Thyroid gland (tissue), 4 donors: Measurements from ENCODE around the gene PCBP3. TPM values are rescaled to one million over a fixed set of nuclear protein-coding genes. Genes with fewer than 3 reads are reported as not detected.

Experiments
- DNase-seq, 2 donors: peaks; one replicate each; pipeline ENCODE4 v3.0.0-alpha.2; 2019
- H3K27ac ChIP-seq, 3 donors: fragments of 200-600 bp; sonication (generic); 1 replicate in 2 of 3; 2 replicates in 1 of 3; pipeline ENCODE4 v1.5.1; 2016 to 2019; ENCODE audit warnings: mild to moderate bottlenecking in 1 of 3, moderate library complexity in 1 of 3
- H3K27me3 ChIP-seq: fragments of 200-600 bp; sonication (generic); one replicate; pipeline ENCODE4 v1.5.1; 2019
- H3K36me3 ChIP-seq, 2 donors: fragments of 200-600 bp; sonication (generic); one replicate each; pipeline ENCODE4 v1.5.1; 2016 to 2019
- H3K4me1 ChIP-seq, 2 donors: fragments of 200-600 bp; sonication (generic); one replicate each; pipeline ENCODE4 v1.5.1; 2017 to 2019
- H3K4me3 ChIP-seq, 3 donors: fragments of 200-600 bp; sonication (generic); replicated peaks in 1 of 3; 1 replicate in 2 of 3; 2 replicates in 1 of 3; pipeline ENCODE4 v1.5.1; 2016; ENCODE audit warnings: mild to moderate bottlenecking in 1 of 3
- H3K9me3 ChIP-seq: fragments of 200-600 bp; sonication (generic); one replicate; pipeline ENCODE4 v1.5.1; 2017
- POLR2A ChIP-seq, 2 donors: fragments of 450-650 bp; IDR thresholded peaks; one replicate each; pipeline ENCODE4 v1.6.1; 2017; ENCODE audit warnings: antibody characterized with exemption in 2 of 2, mild to moderate bottlenecking in 2 of 2, moderate library complexity in 1 of 2
- WGBS, 2 donors: methylation state at CpG; one replicate each; pipeline ENCODE4 v1.1.5; 2017; 5-methylcytosine and 5-hydroxymethylcytosine counted together
- intact Hi-C: fragments of 100-400 bp; cut with DNase I; formaldehyde crosslinking; loops from one replicate; pipeline ENCODE4 v1.15.1; 2023
- total RNA-seq, 4 donors: library from RNA; depleted of rRNA; stranded (reverse); fragments of >200 nt; gene quantifications; one replicate each; pipeline ENCODE4 v1.2.3, GENCODE V29; 2016
- TF ChIP-seq, protein P1 (sequence below), 6 experiments: fragments of 200-600 bp in 3 of 6; fragments of 450-650 bp in 3 of 6; sonication (generic) in 3 of 6; IDR thresholded peaks; one replicate each; pipeline ENCODE4 v1.5.1; 2016 to 2019; ENCODE audit warnings: antibody characterized with exemption in 6 of 6, mild to moderate bottlenecking in 2 of 6, inconsistent platforms in 1 of 6, moderate library complexity in 1 of 6

The PCBP3 gene
- total RNA-seq, 4 donors from 2014 or later, result 0.33 to 0.98 (median 0.54) TPM; not detected in 1

DNA sequence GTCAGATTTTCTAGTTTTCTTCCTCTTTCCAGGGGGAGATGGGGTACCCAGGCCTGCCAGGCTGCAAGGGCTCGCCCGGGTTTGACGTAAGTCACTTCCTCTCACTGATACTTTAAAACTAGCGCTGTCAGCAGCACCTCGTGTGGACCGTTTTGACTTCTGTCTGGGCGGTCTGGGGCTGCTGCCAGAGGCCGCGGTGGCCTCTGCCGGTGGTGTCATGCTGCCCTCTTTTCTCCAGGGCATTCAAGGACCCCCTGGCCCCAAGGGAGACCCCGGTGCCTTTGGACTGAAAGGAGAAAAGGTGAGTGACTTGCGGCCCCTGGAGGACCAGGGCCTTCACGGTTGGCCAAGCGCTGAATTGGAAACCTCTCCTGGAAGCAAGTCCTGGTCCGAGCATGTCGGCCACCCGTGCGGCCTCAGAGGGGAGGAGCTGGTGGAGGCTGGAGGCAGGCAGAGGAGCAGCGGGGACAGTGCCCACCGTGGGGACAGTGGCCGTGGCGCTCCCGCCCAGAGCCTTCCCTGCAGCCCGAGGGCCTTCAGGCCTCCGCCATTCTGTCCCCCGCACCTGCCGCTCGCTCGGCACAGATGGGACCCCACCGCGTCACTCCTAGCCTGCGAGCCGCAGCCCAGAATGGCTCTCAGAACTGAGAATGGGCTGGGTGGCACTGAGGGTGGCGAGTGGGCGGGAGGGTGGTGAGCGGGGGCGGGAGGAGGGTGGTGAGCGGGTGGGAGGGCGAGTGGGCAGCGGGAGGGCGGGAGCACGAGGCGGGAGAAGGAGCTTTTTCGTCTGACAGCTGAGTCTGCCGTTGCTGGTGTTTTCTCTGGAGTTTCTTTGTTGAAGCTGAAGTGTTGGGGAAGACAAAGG lies 347.4 kb downstream of the PCBP3 start:
- H3K27me3 ChIP-seq, result no peaks in the 10 kb centered on the region
- no peaks in the 10 kb centered on the region for H3K9me3 ChIP-seq
- no peak overlapping the region for H3K4me3 ChIP-seq
- no peak for TF ChIP-seq POLR2A (IDR thresholded peaks at IDR 0.05)
- TF ChIP-seq, protein P1, sequence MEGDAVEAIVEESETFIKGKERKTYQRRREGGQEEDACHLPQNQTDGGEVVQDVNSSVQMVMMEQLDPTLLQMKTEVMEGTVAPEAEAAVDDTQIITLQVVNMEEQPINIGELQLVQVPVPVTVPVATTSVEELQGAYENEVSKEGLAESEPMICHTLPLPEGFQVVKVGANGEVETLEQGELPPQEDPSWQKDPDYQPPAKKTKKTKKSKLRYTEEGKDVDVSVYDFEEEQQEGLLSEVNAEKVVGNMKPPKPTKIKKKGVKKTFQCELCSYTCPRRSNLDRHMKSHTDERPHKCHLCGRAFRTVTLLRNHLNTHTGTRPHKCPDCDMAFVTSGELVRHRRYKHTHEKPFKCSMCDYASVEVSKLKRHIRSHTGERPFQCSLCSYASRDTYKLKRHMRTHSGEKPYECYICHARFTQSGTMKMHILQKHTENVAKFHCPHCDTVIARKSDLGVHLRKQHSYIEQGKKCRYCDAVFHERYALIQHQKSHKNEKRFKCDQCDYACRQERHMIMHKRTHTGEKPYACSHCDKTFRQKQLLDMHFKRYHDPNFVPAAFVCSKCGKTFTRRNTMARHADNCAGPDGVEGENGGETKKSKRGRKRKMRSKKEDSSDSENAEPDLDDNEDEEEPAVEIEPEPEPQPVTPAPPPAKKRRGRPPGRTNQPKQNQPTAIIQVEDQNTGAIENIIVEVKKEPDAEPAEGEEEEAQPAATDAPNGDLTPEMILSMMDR (IDR thresholded peaks at IDR 0.05), result no peak
- WGBS, 2 donors, result 54 to 77% methylated on average over 24 to 45 of the region's 45 CpGs
- peak; percentile 37 to 52 for DNase-seq
- peaks cover 9 to 18% of the 10 kb centered on the region in 2 donors for H3K36me3 ChIP-seq
- intact Hi-C loops, result no loop called here
- no peak overlapping the region for H3K27ac ChIP-seq
- no peaks in the 10 kb centered on the region for H3K4me1 ChIP-seq

GRCh38 chr21:45991606-45992300 lies 348.2 kb downstream of the PCBP3 start:
- no peaks in the 10 kb centered on the region for H3K9me3 ChIP-seq
- intact Hi-C loops, result no loop called here
- 91 to 96% methylated on average over 17 to 18 of the region's 18 CpGs for WGBS, 2 donors
- H3K27ac ChIP-seq, result no peak overlapping the region
- TF ChIP-seq, protein P1 (IDR thresholded peaks at IDR 0.05), result no peak
- TF ChIP-seq POLR2A (IDR thresholded peaks at IDR 0.05), result no peak
- H3K27me3 ChIP-seq, result no peaks in the 10 kb centered on the region
- H3K4me3 ChIP-seq, result no peak overlapping the region
- DNase-seq, result no peak
- peaks cover 6 to 13% of the 10 kb centered on the region in 2 donors for H3K36me3 ChIP-seq
- H3K4me1 ChIP-seq, result no peaks in the 10 kb centered on the region

Other genes starting within 250 kb of the PCBP3 start
- 100 to 1,000 TPM; 105 to 264 (median 238) TPM for gene COL18A1, start 238.6 kb upstream of the PCBP3 start, total RNA-seq
- 10 to 100 TPM in 3 of 4 donors, 1 to 10 TPM in 1; 7.6 to 15.5 (median 12.2) TPM for gene SLC19A1, start 101.3 kb upstream of the PCBP3 start, total RNA-seq